ENCODE measurements around the gene ST6GALNAC5.

Gene ST6GALNAC5

DNA sequence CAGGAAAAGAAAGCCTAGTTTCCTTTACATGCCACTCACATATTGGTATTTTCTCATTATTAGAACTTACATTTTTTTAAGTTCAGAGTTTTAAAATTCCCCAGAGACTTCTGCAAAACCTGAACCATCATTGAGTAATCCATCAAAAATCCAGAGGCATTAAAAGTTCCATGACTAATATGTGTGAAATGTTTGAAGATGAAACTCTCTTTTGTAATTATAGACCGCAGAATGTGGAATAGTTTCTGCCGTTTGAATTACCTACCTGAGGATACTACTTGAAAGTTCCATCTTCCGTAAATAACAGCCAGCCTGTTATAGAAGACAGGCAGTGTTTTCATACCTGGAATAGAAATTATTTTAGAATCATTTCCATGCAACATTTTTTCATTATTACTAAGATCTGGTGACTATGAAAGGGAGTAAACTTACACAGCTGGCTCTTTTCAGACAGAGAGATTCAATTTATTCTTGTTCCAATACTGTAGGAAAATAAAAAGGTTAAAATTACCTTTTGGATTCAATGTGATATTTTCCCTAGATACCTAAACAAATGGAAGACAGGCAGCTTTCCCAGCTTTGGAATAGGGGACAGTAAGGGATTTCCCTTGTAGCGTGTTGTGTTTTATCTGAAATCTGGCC, 131.4 kb downstream of the ST6GALNAC5 start:
- peak; percentile 94 for DNase-seq (ENCODE audit: low spot score)
- peak; percentile 99 for FAIRE-seq

DNA sequence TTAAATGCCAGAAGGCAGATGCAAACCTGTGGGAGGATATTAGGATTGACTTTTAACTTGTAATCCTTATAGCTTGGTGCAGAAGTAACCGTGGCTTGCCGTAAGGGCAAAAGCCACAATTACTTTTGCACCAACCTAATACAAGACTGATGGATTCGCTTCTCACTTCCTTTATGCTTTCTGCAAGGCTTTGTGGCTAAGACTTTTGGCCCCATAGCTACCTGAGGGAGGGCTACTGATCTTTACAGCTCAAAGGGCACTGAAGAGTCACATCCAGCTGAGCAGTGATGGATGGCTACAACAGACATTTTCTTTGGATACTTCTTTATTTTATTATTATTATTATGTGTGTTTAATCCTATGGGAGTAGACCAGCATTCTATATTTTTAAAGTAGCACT, 140.4 kb downstream of the ST6GALNAC5 start:
- no peak for DNase-seq (ENCODE audit: low spot score)
- no peak for FAIRE-seq

DNA sequence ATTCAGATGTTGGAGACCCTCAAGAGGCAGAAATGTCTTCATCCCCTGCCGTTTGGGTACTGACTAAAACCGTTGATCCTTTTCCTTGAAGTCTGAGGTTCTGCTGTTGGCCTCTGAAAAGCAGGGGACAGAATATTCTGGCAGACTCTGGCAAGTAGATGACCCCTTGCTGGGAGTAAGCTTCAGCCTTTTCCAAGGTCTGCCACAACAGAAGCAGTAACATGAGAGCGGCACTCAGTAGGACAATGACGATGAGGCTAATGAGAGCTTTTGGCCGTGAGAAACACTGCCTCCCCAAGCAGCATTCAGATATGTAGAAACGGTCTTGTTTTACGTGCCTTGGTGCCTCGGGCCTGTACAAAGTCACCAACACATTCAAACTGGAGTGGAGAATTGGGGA, 143.7 kb downstream of the ST6GALNAC5 start:
- DNase-seq (ENCODE audit: low spot score) (no peak), FAIRE-seq (no peak)

DNA sequence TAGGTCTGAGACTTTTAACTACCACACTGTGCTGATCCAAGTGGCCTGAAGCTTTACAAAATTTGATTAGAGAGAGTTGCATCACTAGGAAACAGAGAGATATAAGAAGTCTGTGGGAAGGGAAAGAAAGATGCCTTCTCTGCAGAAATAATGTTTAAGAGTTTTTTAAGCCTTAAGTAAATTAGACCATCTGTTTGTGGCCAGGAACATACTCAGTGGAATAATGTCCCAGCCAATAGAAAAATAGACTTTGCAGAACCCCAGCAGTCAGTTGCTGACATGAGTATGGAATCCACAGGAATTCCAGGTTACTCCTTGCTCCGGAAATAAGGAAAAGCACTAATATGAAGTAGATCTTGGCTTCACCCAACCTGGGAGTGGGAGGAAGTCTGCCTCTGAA, 144.8 kb downstream of the ST6GALNAC5 start:
- FAIRE-seq (no peak), DNase-seq (ENCODE audit: low spot score) (no peak)

DNA sequence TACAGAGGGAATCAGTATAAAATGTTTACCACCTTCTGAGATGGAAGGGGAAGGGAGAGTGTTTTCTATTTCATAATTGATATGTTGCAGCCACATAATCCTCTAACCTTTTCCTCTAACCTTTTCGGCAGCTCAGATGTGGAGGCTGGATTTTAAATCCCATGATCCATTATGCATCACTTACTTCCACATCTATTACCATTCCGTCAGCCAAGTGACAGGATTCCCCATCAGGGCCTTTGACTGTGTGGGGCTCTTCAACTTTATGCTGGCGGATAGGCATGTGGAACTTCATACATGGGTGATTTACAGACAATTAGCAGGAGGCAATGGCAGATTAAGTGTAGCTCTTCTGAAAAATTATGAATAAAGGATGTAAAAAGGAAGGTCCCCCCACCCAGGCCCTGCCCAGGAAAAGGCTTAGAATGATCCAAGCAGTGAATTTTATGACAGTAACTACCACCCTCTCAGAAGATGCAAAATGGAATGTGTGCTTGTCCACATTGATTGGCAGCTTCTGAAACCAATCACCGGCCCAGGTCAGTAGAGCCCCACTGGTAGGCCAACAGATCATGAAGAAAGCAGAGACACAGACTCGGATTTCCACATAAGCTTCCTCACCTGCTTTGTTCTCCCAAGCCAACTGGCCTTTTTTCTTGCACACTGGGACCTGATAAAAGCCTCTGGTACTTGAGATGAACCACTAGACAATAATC, 147.0 kb downstream of the ST6GALNAC5 start:
- no peak for DNase-seq (ENCODE audit: low spot score)
- FAIRE-seq, result no peak

DNA sequence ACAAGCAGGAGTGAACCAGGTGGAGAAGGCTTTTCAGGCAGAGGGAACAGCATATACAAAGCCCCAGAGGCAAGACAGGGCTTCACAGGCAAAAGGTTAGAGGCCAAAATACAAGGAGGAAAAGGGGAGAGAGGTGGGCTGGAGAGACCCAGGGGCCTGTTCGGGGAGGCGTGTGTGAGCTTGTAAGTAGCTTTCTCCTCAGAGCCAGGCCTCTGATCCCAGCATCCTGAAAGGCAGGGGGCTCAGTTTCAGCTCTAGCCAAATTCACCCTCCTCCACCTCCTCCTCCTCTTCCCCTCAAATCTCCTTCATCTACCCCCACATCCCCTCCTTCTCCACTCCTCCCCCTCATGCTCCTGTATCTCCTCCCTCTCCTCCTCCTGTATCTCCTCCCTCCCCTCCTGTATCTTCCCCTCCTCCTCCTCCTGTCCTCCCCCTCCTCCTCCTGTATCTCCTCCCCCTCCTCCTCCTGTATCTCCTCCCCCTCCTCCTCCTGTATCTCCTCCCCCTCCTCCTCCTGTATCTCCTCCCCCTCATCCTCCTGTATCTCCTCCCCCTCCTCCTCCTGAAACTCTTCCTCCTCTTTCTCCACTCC, 148.6 kb downstream of the ST6GALNAC5 start:
- no peak for DNase-seq (ENCODE audit: low spot score)
- FAIRE-seq, result no peak

DNA sequence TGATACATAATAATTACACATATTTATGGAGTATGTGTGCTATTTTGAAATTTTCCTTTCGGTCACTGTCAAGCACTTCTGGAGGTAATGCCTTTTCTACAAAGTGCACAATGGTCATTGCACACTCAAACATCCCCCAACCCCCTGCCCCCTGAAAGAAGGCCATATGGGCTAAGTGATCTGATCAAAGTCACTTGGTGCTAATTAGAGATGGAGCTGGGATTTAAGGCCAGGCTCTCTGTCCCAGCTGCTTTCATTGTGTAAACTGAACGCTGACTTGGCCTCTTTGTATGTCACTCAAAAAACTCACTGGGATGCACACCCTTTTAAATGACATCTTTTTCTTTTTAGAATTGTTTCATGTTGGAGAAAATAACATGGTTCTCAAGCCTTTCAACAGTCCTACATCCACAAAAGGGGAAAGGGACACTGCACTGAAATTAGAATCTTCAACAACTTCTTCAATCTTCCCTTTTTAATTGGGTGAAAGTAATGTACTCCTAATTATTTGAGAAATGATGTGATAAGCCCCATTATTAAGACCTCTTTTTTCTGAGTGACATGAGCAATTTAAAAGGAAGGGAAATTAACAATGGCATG, 149.2 kb downstream of the ST6GALNAC5 start:
- FAIRE-seq (no peak), DNase-seq (ENCODE audit: low spot score) (no peak)

DNA sequence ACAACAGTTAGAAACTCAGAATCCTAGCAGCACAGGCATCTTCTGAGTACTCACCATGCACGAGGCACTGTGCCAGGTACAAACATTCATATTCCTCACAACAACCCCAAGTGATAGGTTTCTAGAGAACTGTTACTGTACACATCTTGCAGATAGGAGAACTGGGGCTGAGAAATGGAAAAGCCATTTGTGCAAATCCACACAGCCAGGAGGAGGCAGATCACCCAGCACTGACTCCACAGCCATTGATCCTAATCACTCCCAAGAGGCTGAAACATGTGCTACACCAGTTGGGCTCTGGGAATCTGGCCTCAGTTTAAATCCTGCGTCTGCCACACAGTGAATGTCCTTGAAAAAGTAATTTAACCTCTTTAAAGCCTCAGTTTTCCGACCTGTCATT, 151.0 kb downstream of the ST6GALNAC5 start:
- FAIRE-seq, result no peak
- no peak for DNase-seq (ENCODE audit: low spot score)

DNA sequence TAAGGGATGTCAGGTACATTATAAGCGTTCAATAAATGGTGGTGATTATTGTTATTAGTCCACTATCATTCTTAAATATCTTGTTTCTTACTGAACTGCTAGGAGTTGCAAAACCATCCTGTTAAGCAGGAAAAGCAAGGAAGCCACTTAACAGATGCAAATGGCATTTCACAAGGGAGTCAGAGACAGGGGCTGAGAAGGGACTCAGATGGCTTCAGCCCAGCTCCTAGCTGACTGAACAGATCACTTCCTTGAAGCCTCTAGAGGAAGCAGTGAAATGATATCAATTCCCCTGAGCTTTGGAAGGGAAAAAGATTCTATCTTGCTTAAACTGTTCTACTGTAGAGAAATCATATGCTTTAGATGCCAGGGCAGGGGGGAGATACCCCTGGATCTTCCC, 151.5 kb downstream of the ST6GALNAC5 start:
- DNase-seq (ENCODE audit: low spot score), result no peak
- no peak for FAIRE-seq

DNA sequence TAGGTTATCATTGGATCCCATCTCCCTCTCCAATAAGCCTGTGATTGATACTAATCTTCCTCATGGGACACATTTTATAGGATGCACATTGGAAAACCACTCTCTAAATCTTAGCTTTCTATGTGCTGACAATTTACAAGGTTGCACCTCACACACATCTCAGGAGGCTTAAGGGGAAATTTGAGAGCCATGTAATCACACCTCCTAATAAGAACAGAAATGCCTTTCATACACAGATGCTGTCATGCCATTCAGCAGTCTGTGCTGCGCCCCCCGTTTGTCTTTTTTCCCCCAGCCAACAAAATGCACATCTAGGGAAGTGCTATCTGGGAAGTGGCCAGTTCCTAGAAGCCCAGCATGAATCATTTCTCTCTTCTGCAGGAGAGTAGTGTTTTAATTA, 154.5 kb downstream of the ST6GALNAC5 start:
- no peak for FAIRE-seq
- DNase-seq (ENCODE audit: low spot score), result no peak

DNA sequence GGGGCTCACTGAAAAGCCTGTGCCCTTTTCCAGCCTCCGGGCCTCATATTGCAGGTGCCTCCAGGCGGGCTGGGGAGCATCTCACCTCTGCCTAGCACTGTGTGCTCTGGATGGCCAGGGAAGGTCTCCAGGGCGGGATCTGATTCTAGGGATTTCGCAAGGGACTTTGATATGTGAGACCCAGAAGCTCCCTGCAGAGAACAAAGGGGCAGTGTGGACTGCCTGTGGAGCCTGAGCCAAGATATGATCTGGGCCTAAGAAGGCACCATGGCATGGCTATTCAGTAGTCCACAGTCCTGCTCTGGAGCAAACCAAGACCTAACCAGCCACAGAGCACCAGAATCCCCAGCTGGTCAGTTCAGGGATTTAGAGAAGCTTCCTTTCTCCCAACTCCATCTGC, 157.2 kb downstream of the ST6GALNAC5 start:
- no peak for FAIRE-seq

DNA sequence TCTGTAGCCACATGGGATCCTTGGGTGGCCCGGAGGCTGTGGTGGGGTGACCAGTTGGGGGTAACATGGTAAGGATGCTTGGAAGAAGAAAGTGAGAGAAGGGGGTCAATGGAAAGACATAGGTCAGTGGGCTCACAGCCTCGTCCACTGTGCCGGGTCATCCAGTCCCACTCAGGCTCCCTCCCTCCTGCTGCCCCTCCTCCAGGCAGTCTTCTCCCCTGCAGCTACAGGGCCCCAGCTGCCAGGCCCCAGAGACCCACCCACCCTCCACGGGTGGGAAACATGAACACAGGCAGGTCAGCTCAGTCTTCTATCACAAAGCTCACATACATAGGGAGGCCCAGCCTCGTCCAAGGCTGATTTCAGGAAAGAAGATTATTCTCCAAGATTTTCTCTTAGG, 158.3 kb downstream of the ST6GALNAC5 start:
- no peak for FAIRE-seq
- DNase-seq (ENCODE audit: low spot score), result no peak

More for the DNA sequence above, 157.2 kb downstream of the ST6GALNAC5 start:
- DNase-seq (ENCODE audit: low spot score), result no peak

DNA sequence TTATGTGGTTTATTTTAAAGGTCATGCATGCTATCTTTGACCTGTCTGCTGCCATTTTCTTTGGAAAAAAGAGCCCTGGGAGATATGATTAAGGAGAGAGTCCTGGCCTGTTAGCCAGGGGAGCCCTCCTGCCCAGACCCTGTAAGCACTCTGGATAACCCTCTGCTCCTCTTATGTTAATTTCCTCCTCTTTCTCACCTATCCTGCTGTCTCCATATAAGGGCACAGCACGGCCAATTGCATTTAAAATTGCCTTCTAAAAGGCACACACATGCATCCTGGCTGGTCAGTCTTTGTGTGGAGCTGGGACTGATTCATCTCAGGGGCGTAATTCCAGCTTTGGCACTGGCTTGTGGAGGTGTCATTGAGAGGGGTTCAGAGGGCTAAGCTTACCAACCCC, 158.9 kb downstream of the ST6GALNAC5 start:
- DNase-seq (ENCODE audit: low spot score) (no peak), FAIRE-seq (no peak)

DNA sequence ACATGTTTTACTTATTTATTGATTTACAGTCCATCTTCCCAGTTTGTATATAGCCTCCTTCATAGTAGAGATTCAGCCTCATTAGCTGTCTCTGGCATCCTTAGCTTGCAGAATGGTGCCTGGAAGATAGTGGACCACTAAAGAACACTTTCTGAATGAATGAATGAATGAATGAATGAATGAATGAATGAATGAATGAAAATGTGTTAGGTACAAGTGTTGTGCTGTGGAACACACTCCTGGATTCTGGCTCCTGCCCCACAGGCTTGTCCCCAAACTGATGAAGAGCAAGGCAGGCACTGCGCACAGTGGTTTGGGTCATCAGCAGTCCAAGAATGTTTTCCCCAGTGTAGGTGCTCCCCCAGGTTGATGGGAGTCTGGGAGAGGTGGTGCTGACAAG, 159.4 kb downstream of the ST6GALNAC5 start:
- DNase-seq (ENCODE audit: low spot score) (no peak), FAIRE-seq (no peak)

DNA sequence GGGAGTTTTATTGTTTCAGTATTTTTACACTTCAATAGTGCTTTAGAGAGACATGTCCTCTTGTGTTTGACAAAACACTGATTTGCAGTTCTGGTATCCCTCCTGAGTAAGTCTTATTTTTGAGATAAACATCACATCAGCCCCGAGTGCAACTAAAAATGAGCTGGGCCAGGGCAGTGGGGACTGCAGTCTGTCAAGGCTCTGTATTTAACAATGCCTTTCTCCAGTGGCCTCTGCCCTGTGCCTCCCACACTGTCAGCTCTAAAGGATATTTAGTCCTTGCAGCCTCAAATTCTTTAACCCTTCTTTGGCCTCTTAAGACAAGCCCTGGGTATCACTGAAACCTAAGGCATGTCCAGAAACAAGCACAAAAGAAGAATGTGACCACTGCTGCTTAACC, 160.6 kb downstream of the ST6GALNAC5 start:
- FAIRE-seq, result no peak
- DNase-seq (ENCODE audit: low spot score), result no peak

DNA sequence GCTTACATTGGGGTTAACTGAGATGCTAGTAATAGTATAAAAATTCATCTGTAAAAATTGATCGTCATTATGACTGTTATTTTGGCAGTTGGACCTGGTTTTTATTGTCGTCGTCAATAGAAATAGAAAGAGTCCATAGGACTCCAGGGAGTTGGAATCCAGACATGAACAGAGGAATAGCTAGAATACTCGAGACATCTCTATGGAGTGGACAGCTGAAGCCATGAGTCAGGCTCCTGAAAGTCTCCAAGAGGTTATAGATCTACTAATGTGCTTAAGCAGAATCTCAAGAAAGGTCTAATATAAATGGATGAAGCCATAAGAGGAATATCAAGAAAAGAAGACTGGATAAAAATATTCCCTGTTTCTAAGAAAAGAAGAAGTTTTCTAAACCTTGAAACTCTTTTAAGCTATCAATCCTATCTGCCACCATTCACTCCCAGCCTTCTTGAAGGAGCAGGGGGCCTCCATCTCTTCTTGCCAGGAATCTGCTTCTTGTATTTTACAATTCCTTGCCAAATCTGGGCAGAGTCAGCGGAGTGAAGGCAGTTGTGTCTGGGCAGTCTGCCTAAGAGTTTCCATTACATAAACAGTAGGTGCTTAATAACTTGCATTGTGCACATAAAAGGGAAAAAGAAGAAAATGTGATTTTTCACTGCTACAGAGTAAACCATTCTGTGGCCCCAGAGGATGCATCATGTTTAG, 163.3 kb downstream of the ST6GALNAC5 start:
- no peak for DNase-seq (ENCODE audit: low spot score)
- no peak for FAIRE-seq

DNA sequence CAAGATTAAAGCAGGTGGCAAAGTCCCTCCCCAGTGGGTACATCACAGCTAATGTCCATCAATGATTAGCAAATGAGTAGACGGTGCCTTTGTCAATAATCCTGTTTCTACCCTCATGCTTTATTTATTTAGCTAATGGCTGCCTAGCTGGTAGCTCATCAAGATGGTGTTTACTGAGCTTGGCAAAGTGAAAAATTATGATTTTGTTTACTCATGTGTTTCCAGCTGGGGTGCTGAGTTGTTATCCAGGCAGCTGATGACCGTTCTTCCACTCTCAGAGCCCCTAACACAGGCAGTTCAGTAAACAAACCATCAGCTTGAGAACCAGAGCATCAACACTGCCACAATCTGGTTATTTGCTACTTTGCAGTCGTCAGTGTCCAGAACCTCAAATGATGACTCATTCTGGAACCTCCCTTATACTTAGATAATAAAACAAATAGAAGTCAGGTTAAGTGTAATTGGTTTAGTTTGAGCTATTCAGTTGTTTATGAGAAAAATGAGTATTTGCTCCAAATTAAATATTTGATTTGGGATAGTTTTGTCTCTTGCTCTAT, 163.9 kb downstream of the ST6GALNAC5 start:
- FAIRE-seq, result peak; percentile 56
- DNase-seq (ENCODE audit: low spot score), result peak; percentile 42

DNA sequence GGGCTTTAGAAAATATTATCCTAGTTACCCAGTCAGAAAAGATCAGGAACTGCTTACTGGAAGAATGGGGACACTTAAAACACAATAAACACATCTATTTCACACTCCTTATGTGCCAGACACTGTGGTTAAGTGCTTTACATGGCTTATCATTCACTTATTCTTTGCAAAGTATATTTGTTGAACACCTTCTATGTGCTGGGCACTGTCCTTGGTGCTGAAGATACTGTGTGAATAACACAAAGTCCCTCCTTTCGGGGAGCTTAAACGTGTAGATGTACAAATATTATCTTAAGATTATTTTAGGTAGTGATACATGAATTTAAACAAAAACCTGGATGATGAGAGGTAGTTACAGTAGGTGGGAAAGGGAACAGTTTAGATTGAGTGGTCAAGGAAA, 169.3 kb downstream of the ST6GALNAC5 start:
- DNase-seq (ENCODE audit: low spot score), result peak; percentile 10
- FAIRE-seq, result no peak

DNA sequence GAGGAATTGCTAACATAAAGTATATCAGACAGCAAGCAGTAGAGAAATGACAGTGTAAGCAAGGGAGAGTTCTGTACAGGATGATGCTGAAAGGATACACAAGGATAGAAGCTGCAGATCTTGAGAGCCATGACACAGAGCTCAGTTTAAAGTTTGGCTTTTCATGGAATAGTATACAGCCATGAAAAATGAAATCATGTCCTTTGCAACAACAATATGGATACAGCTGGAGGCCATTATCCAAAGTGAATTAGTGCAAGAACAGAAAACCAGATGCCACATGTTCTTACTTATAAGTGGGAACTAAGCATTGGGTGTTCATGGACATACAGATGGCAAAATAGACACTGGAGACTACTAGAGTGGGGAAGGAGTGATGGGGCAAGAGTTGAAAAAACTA, 169.8 kb downstream of the ST6GALNAC5 start:
- DNase-seq (ENCODE audit: low spot score), result no peak
- FAIRE-seq, result no peak

DNA sequence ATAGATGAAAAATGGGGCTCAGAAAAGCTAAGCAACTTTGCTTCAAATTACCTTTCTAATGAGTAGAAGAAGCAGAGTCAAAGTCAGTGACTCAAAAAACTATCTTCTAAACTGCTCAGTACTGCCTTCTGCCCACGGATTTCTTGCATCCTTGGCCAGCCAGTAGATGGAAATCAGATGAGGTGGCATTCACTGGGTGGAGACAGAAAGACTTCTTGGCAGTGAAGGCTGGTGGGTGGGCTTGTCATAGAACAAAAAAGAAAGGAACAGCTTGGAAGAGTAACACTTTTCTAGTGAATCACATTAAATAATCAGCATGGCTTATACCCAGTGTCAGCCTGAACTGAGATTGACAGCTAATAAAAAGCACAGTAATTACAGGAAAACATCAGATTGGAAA, 170.7 kb downstream of the ST6GALNAC5 start:
- FAIRE-seq, result no peak
- no peak for DNase-seq (ENCODE audit: low spot score)

DNA sequence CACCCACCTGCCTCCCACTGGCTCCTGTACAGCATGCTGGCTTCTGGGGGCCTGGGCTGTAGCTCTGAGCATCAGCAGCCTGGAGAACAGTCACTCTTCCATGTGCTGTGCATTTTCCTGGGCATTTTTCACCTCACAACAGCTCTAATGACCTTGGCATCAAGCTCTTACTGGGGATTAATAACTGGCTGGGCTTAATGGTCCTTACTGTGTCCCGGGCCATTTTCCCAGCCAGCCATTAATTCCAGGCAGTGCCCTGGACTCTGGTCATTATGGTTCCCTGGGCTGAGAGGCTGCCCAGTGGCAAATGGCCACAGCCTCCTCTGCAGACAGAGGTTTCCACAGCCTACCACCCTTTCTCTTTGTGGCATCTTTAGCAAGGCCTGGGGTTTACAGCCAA, 171.8 kb downstream of the ST6GALNAC5 start:
- FAIRE-seq (no peak), DNase-seq (ENCODE audit: low spot score) (no peak)

DNA sequence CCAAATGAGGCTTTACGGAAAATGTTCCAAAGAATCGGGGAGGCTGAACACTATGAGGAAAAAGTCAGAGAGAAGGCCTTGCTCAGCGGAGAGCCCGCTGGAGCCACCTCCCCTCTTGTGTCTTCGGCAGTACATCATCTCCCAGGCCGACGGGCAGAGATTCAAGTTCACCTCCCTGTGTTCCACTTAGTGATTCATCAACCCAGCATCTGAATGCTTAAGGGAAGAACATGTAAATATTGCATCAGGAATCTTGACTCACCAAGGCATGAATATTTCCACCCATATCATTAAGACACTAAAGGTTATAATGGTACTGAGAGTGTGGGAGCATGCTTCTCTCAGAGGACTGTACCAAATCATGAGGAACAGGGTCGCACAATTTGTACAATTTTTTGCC, 172.5 kb downstream of the ST6GALNAC5 start:
- FAIRE-seq, result peak; percentile 94
- DNase-seq (ENCODE audit: low spot score), result peak; percentile 94
